ENCODE measurements around the gene DEDD.

The DEDD gene

DNA sequence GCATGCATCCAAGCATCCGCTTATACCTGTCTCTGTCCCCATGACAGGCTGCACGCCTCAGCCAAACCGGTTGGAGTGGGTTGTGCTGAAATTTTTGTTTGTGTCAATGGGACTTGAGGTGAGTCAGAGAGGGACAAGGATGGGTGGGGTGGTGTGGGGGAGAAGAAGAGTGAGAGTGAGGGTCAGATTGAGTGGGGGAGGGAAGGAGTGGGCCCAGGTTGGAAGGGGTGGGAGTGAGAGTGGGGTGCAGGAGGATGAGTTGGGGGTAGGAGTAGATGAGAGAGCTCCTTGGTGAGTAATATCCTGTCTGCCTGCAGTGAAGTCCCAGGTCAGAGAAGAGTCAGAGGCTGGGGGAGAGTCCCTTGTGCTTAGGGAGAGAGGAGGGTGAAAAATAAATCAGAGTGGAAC, 39.8 kb downstream of the DEDD start:
- no peak for DNase-seq (ENCODE audit: low read depth in 2 of 2)

DNA sequence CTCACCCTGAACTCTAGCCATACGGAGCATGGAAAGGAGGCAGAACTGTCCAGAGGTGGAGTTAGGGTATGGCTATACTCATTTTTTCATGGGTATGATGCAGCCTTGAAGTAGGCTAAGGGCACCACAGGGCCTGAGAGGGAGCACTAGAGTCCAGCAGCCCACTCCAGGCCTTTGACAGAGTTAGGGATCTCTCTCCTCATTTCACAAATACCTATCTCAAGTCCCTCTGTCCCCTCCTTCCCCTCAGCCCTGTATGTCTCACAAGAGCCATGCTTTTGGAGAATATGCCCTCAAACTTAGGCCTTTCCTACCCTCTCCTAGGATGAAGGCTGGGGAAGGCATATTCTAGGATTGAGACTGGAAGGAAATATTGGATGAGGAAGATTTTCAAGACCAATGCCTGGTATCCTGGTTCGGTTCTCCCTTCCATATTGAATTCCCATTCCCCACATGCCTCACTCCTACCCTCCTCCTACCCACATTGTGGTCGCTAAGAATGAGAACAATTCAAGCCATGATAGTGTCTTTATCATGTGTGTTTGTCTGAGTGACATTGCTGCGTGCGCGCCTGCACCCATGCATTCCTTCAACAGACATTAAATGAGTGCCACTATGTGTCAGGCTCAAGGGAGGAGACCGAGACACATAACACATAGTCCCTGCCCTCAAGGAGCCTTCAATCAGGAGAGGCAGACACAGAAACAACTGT, 40.5 kb downstream of the DEDD start:
- DNase-seq (ENCODE audit: low read depth in 2 of 2) = no peak

GRCh38 chr1:161091093-161091492, 41.4 kb downstream of the DEDD start:
- DNase-seq (ENCODE audit: low read depth in 2 of 2) = no peak

DNA sequence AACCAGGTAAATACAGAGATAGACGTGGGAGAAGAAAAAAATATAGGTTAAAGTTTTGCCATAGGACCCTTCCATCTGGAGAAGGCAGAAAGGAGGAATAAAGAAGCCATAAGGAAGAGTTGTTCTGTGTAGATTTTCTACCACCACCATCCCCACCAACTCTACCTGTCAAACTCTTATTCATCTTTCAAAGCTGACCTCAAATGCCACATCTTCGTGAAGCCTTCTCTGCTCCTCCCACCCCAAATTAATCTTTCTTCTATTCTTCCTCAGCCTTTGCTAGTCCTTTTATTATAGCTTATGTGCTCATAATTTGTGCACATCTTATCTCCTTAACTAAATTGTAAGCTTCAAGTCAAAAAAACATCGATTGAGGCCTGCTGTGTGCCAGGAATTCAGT, 41.9 kb downstream of the DEDD start:
- DNase-seq (ENCODE audit: low read depth in 2 of 2) = no peak

- DNase-seq (ENCODE audit: low read depth in 2 of 2) = no peak
Observed at GRCh38 chr1:161089938-161090337, 42.5 kb downstream of the DEDD start.

DNA sequence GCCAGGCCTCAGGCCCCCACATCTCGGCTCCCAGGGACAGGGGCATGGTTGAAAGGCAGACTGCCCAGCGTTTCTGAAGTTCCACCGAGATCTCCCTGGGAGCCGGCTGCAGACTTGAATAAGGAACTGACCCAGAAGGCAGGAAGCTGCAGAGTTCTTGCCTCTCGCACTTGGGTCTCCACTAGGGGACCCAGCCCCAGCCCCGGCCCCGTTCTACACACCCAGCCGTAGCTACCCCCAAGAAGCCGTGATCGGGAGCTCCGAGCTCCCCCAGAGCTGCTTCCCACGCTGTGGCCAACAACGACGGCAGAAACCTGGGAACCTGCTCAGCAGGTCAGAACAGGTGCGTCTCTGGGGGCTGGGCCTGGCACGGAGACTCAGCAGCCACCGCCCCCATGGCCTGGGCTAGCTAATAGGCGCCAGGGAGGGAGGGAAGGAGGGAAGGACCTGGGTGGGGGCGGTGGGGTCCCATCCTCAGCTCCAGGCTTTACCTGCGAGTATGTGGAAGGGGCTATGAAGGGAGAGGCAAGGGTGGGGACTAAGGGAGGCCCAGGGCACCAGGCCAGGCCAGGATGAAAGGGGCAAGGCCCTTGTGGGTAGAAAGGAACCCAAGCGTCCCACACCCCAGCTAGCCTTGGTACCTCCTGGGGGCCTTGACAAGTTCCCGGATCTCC, 43.1 kb downstream of the DEDD start, which contains the start of gene NECTIN4:
Gene NECTIN4 (minus strand): TSS at position 308 of the 674 bp plus-strand sequence. CDS start 262 bp downstream, at position 46.
- no peak for DNase-seq (ENCODE audit: low read depth in 2 of 2)

DNA sequence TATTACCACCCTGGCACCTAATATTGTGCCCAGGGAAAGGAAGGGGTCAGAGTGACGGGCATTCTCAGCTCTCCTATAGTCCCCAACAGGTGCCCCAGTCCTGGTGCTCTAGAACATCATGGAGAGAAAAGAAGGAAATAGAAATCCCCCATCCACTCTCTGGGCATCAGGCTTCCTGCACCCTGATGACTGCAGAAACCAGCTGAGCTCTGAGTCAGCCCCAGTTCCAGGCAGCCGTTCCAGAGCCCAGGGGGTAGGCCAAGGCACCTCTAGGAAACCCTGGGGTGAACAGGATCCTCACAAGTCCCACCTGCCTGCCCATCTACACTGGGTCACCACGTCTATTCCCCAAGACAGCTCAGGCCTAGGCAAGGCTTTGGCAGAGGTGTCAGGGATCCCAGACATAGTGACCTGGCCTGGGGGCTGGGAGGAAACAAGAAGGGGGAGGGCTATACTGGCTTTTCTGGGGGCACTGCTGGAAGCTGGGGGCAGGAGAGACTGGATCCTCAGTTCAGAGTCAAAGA, 43.8 kb downstream of the DEDD start:
- no peak for DNase-seq (ENCODE audit: low read depth in 2 of 2)

- DNase-seq (ENCODE audit: low read depth in 2 of 2) = no peak
Observed at GRCh38 chr1:161086457-161086856, 46.0 kb downstream of the DEDD start.

- DNase-seq (ENCODE audit: low read depth in 2 of 2) = no peak
Observed at GRCh38 chr1:161085165-161085564, 47.3 kb downstream of the DEDD start.

GRCh38 chr1:161084597-161084988, 47.9 kb downstream of the DEDD start:
- DNase-seq (ENCODE audit: low read depth in 2 of 2) = no peak

DNA sequence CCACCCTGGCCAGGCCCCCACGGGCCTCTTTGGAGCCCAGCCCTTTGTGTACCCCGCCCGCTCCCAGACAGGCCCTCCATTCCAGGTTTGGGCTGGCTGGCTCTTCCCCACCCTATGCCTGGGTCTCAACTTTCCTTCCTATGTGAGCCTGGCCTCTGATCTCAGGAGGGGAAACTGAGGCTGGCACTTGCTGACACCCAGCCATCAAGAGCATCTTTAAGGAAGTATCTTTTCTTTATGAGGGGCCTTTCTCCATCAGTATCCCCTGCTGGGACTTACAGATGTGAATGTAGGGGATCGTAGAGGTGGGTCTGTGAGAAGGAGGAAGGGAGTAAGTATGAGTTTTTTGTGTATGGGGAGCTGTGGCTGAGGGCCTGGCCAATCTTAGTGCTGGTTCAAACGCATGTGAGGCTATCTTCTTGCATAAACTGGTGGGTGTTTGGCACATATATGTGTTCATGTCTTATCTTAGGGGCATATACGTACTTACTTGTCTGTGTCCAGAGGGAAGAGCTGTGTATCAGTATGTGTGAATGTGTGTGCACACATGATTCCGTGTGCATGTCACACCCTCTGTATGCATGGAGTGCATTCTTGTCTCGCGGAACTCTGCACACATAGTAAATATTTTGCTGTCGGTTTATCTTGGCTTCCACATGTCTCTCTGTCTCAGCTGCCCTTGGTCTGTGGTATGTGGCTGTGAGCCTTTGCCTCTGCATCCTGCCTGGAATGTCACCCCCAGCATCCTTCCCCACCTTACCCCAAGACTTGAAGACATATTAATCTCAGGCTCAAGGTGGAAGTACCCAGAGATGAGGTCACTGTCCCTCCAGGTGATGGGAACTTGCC, 48.5 kb downstream of the DEDD start:
- no peak for DNase-seq (ENCODE audit: low read depth in 2 of 2)

GRCh38 chr1:161082996-161083747, 49.3 kb downstream of the DEDD start:
- DNase-seq (ENCODE audit: low read depth in 2 of 2) = no peak

DNA sequence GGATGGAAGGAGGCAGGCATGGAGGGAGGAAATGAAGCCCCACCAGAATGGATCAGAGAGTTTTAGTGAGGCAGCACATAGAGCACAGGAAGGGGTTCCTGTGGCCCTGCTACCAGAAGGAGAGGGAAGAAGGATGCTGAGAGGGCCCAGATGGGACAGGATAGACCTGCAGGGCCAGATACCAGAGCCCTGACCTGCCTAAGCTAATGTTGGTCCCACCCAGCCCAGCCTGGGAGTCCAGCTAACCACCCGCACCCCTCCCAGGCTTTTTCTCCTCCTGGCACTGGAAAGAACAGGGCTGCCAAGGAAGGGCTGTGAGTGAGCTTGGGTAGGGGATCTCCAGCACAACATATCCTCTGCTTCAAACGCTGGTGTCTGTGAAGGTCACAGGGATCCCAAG, 50.0 kb downstream of the DEDD start:
- no peak for DNase-seq (ENCODE audit: low read depth in 2 of 2)

- DNase-seq (ENCODE audit: low read depth in 2 of 2) = no peak
Observed at GRCh38 chr1:161081519-161081918, 50.9 kb downstream of the DEDD start.

DNA sequence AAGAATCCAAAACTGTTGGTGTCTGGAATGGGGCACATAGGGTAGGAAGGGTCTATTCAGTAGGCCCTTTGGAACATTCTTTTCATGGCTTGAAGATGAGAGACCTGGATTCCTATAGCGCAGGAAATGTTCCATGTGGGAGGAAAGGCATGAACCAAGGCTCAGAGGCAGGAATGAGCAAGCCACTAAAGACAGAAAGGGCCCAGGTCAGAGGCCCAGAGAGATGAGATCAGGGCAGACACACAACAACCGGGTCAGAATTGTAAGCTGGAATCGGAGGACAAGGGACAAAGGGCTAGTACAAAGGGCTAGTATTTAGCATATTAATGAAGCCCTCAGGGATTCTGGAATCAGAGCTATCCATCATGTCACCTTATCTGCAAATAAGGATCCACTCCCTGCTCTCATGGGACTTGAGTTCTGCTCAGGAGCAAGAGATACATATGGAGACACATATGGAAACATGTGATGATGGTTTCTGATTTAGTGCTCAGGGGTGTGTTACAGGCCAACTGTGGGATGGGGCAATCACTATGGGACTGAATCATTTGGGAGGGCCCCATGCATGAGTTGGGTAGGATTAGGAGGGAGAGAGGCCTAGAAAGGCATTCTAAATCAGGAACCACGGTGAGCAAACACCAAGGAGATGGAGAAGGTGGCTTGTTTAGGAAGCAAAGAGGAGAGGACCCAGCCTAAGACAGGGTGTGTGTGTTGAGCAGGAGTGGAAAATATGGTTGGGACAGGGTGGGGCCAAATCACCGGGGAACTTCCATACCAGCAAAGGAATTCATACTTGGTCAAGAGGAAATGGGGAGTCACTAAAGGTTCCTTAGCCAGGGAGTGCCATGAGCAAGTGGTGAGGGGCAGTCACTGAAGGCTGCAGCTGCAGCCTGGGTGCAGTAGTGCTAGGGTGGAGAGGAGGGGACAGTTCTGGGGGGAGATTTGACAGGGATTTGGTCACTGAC, 51.7 kb downstream of the DEDD start:
- no peak for DNase-seq (ENCODE audit: low read depth in 2 of 2)

DNA sequence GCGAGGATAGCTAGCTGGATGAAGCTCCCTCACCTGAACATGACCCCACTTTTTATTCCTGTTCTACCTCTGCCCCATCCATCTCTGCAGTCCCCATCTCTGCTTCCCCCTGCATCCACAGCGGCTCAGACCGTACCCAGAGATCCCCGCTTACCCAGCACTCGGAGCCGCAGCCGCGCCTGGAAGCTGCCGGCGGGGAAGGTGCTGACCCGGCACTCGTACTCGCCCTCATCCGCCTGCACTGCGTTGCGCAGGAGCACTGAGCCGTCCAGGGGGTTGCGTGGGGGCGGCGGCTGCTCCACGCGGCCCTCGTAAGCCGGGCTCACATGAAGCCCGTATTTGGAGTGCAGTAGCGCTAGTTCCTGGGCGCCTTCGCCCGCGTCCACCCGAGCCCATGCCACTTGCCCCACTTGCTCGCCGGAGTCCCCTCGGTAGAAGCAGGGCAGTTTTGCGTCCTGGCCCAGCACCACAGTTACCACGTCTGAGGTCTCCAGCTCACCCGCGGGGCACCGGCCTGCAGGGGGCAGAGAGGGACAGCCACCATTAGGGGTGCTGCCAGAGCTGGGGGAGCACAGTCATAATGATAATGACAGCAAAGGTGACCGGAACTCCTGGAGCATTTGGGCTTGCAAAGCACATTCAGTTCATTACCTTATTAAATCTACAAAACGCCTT, 52.9 kb downstream of the DEDD start:
- DNase-seq (ENCODE audit: low read depth in 2 of 2) = no peak

DNA sequence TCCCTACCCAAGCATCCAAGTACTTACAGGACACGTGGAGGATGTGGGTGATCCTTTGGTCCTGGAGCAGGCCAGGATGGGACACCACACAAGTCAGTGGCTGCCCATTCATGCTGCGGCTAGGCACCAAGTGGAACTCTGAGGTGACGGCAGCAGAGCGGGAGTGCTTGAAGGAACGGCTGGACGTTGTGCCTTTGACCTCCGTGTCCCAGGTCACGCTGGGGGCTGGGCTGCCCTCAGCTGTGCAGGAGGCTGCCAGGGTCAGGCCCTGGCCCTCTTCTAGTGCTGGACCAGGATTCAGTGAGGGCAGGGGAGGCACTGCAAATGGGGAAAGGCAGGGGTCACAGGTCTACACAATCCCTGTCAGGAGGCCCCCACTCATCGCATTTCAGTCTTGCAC, 55.0 kb downstream of the DEDD start:
- no peak for DNase-seq (ENCODE audit: low read depth in 2 of 2)

DNA sequence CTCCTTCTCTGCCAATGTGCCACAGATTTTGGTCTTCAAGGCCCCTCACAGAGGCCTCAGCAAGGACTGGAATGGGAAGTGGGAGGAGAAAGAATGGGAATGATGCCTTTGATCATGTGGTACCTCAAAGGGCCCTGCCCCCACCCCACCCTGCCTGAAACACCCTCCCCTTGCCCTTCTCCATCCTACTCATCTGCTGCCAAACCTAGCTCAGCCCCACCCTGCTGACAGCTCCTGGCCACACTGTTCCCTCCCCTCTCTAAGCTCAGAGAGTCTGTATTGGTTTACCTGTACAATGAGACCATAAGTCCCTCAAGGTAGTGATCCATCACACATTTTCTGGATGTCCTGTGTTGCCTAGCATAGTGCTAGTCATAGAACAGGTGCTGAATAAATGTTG, 56.1 kb downstream of the DEDD start:
- DNase-seq (ENCODE audit: low read depth in 2 of 2) = no peak

GRCh38 chr1:161074676-161075368, 57.6 kb downstream of the DEDD start:
- DNase-seq (ENCODE audit: low read depth in 2 of 2) = no peak
